Amygdala (tissue), 56 donors: ENCODE data around the gene HDDC3.

Source experiments
- DNase-seq, 56 donors: peaks; one replicate each; lab custom pipeline; 2025; lab: John Stamatoyannopoulos, UW

The HDDC3 gene

GRCh38 chr15:90881978-90882721 is 50.2 kb downstream of the HDDC3 start:
- DNase-seq, result no peak

- no peak for DNase-seq
Observed at GRCh38 chr15:90881181-90881977, 51.0 kb downstream of the HDDC3 start.

- DNase-seq, result no peak
Observed at GRCh38 chr15:90880381-90881145, 51.8 kb downstream of the HDDC3 start.
